Measurements from ENCODE around the gene RGL2. TPM values are rescaled to one million over a fixed set of nuclear protein-coding genes. Genes with fewer than 3 reads are reported as not detected.

RGL2 gene, protein sequence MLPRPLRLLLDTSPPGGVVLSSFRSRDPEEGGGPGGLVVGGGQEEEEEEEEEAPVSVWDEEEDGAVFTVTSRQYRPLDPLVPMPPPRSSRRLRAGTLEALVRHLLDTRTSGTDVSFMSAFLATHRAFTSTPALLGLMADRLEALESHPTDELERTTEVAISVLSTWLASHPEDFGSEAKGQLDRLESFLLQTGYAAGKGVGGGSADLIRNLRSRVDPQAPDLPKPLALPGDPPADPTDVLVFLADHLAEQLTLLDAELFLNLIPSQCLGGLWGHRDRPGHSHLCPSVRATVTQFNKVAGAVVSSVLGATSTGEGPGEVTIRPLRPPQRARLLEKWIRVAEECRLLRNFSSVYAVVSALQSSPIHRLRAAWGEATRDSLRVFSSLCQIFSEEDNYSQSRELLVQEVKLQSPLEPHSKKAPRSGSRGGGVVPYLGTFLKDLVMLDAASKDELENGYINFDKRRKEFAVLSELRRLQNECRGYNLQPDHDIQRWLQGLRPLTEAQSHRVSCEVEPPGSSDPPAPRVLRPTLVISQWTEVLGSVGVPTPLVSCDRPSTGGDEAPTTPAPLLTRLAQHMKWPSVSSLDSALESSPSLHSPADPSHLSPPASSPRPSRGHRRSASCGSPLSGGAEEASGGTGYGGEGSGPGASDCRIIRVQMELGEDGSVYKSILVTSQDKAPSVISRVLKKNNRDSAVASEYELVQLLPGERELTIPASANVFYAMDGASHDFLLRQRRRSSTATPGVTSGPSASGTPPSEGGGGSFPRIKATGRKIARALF
- 8.6 to 14.7 TPM (median 12.5 TPM) in 5 replicates for total RNA-seq (2022; extraction: Qiagen RNA extraction)

DNA sequence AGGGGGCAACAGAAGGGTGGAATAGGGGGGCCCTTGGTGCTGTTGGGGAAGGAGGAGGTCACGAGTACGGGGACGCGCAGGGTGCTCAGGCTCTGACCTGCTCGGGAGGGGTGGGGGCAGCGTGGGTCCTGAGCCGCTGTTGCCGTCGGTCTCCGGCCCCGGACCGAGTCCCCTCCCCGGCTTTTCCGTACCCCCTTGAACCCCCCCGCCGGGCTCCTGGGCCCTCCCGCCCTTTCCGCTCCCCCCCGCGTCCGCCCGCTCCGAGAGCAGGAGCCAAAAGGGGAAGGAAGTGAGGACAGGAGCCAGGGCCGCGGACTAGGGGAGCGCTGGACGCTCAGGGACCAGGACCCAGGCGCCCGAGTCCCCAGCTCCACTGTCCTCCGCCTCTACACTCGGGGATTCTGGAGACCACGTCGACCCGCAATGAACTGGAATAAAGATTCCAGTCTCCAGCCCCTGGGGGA lies at the start of gene RGL2:
RGL2 (minus strand) TSS at position 170 of the 464 bp plus-strand sequence. CDS start 332 bp downstream, outside the sequence.

DNA sequence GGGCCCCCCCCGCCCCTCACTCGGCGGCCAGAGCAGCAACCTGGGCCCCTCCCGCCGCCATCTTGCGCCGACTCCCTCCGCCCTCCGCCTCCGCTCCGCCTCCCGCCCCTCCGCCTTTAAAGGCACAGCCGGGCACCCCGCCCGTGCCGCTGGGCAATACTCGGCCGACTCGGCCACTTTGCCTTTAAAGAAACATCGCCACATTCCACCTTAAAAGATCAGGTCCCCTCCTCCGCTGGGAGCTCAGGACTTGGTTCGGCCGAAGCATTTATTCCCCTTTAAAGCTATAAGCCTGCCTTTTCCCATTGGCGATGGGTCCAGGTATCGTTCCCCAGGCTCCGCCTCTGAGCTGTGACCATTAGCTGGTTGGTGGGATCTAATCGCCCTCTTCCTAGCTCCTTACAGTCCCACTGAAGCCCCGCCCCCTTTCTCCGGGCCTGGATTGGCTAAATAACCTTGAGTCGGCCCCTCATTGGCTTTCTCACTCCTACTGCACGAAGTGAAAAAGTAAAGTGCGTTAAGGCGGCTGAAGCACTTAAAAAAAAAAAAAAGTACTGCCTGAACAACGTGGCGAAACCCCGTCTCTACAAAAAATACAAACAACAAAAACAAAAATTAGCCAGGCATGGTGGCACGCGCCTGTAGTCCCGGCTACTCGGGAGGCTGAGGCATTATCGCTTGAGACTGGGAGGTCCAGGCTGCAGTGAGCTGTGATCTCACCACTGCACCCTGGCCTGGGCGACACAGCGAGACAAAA lies 19.1 kb upstream of the RGL2 start, which contains the start of gene ZBTB22:
ZBTB22 (minus strand) TSS at position 76 of the 757 bp plus-strand sequence. CDS start 828 bp downstream, outside the sequence.

GRCh38 chr6:33313709-33314514 lies 15.2 kb upstream of the RGL2 start, which contains the start of gene TAPBP:
TAPBP (minus strand) TSS chr6:33314078; CDS start chr6:33314041, 37 bp downstream.

GRCh38 chr6:33288921-33289783 lies 9.6 kb downstream of the RGL2 start, which contains the start of the genes PFDN6 and WDR46:
PFDN6 (plus strand) TSS chr6:33289601; CDS start chr6:33289857, 256 bp downstream.
WDR46 (minus strand) TSS chr6:33289239; CDS start chr6:33289170, 69 bp downstream.

DNA sequence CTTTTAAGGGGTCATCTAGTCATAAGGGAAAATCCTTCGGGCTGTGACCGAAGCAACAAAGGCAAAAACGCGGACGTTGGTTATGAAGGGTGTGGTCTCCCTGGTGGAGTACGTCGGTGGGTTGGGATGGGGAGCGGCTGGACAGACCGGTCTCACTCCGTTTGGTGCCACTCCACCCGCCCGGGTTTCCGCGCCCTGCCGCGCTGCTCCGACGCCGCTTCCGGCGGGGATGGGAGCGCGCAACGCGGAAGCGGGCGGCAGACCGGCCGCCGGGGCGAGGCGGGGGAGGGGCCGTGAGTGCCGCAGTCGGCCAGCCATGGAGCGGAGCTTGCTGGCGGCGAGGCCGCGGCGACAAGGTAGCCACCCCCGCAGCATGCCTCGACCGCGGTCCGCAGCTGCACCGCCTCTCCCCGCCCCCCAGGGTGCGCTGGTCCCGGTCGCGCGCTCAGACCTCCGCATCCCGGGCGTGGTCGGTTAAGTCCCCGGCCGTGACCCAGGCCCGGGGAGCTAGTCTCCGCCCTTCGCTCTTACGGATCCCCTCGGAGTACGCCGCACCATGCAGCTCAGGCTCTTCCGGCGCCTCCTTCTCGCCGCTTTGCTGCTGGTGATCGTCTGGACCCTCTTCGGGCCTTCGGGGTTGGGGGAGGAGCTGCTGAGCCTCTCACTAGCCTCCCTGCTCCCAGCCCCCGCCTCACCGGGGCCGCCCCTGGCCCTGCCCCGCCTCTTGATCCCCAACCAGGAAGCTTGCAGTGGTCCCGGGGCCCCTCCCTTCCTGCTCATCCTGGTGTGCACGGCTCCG lies 21.7 kb downstream of the RGL2 start, which contains the start of gene B3GALT4:
B3GALT4 (plus strand) TSS at position 260 of the 799 bp plus-strand sequence; CDS start at position 557, 297 bp downstream.

GRCh38 chr6:33271468-33272274 lies 27.1 kb downstream of the RGL2 start, which contains the start of the genes RPS18 and VPS52:
RPS18 (plus strand) TSS chr6:33272075; CDS start chr6:33272120, 45 bp downstream.
VPS52 (minus strand) TSS chr6:33271876; CDS start chr6:33271675, 201 bp downstream.

Other genes starting within 250 kb of the RGL2 start
- gene HLA-DPA1, start 225.3 kb downstream of the RGL2 start, total RNA-seq (2022; extraction: Qiagen RNA extraction): 0.09 to 0.11 TPM in 2 of 5 replicates, not detected in the others
- not detected in 5 replicates for gene HLA-DPB1, start 223.0 kb downstream of the RGL2 start, total RNA-seq (2022; extraction: Qiagen RNA extraction)
- gene COL11A2, start 106.5 kb downstream of the RGL2 start, total RNA-seq (2022; extraction: Qiagen RNA extraction): 0.51 to 0.91 TPM (median 0.81 TPM) in 5 replicates
- 16.1 to 20.8 TPM (median 19.2 TPM) in 5 replicates for gene RXRB, start 98.3 kb downstream of the RGL2 start, total RNA-seq (2022; extraction: Qiagen RNA extraction)
- 103 to 110 TPM (median 108 TPM) in 5 replicates for gene SLC39A7, start 98.1 kb downstream of the RGL2 start, total RNA-seq (2022; extraction: Qiagen RNA extraction)
- gene HSD17B8, start 94.3 kb downstream of the RGL2 start, total RNA-seq (2022; extraction: Qiagen RNA extraction): 12.2 to 14.2 TPM (median 13.3 TPM) in 5 replicates
- gene RING1, start 90.4 kb downstream of the RGL2 start, total RNA-seq (2022; extraction: Qiagen RNA extraction): 21.2 to 24.5 TPM (median 23.0 TPM) in 5 replicates
- gene VPS52, start 27.1 kb downstream of the RGL2 start, total RNA-seq (2022; extraction: Qiagen RNA extraction): 14.2 to 19.1 TPM (median 17.5 TPM) in 5 replicates
- gene RPS18, start 26.9 kb downstream of the RGL2 start, total RNA-seq (2022; extraction: Qiagen RNA extraction): 2,103 to 2,754 TPM (median 2,159 TPM) in 5 replicates
- 0.44 to 0.85 TPM (median 0.71 TPM) in 5 replicates for gene B3GALT4, start 21.8 kb downstream of the RGL2 start, total RNA-seq (2022; extraction: Qiagen RNA extraction)
- 47.9 to 56.2 TPM (median 52.0 TPM) in 5 replicates for gene WDR46, start 9.7 kb downstream of the RGL2 start, total RNA-seq (2022; extraction: Qiagen RNA extraction)
- gene PFDN6, start 9.3 kb downstream of the RGL2 start, total RNA-seq (2022; extraction: Qiagen RNA extraction): 100 to 141 TPM (median 110 TPM) in 5 replicates
- 33.4 to 52.9 TPM (median 47.7 TPM) in 5 replicates for gene TAPBP, start 15.1 kb upstream of the RGL2 start, total RNA-seq (2022; extraction: Qiagen RNA extraction)
- gene ZBTB22, start 18.8 kb upstream of the RGL2 start, total RNA-seq (2022; extraction: Qiagen RNA extraction): 2.3 to 3.4 TPM (median 2.9 TPM) in 5 replicates
- 34.5 to 37.5 TPM (median 36.6 TPM) in 5 replicates for gene DAXX, start 24.0 kb upstream of the RGL2 start, total RNA-seq (2022; extraction: Qiagen RNA extraction)
- 35.6 to 45.1 TPM (median 44.0 TPM) in 5 replicates for gene KIFC1, start 92.9 kb upstream of the RGL2 start, total RNA-seq (2022; extraction: Qiagen RNA extraction)
- 10.9 to 17.3 TPM (median 15.4 TPM) in 5 replicates for gene PHF1, start 112.1 kb upstream of the RGL2 start, total RNA-seq (2022; extraction: Qiagen RNA extraction)
- 167 to 223 TPM (median 192 TPM) in 5 replicates for gene CUTA, start 119.2 kb upstream of the RGL2 start, total RNA-seq (2022; extraction: Qiagen RNA extraction)
- gene SYNGAP1, start 121.1 kb upstream of the RGL2 start, total RNA-seq (2022; extraction: Qiagen RNA extraction): 2.4 to 9.2 TPM (median 4.1 TPM) in 5 replicates
- gene ZBTB9, start 155.6 kb upstream of the RGL2 start, total RNA-seq (2022; extraction: Qiagen RNA extraction): 10.7 to 12.4 TPM (median 12.1 TPM) in 5 replicates